A673 (cell line): ENCODE data around the gene OTOP1. TPM values are rescaled to one million over a fixed set of nuclear protein-coding genes. Genes with fewer than 3 reads are reported as not detected.

Experiments used
- BruUV-seq: library from RNA; stranded (reverse); fragments of 400-500 nt; replicated peaks from 2 replicates; lab custom pipeline; 2021; lab: Mats Ljungman, UMichigan
- CTCF ChIA-PET: fragments of 300-600 bp; sonication (Branson Sonifier 250); formaldehyde crosslinking; loops from one replicate; lab custom pipeline; 2022; ENCODE audit warnings: antibody characterized with exemption; lab: Charles Lee
- POLR2A ChIA-PET: fragments of 300-600 bp; sonication (Branson Sonifier 250); formaldehyde crosslinking; loops from one replicate; lab custom pipeline; 2022; ENCODE audit warnings: antibody characterized with exemption; ENCODE audit not compliant: low non-redundant PET; lab: Charles Lee
- DNase-seq: peaks from one replicate; pipeline ENCODE4 v3.0.0-alpha.2; 2015; ENCODE audit warnings: low spot score
- H3K27ac ChIP-seq: fragments of 200-600 bp; sonication (generic); 2 replicates; pipeline ENCODE4 v1.5.1; 2016; ENCODE audit warnings: mixed run types, low read depth, mild to moderate bottlenecking, mixed read lengths, antibody characterized with exemption, low read length; ENCODE audit not compliant: poor library complexity, severe bottlenecking
- H3K27me3 ChIP-seq: fragments of 200-600 bp; sonication (generic); replicated peaks from 2 replicates; pipeline ENCODE4 v1.6.1; 2017; ENCODE audit warnings: mixed run types, low read depth, mild to moderate bottlenecking, mixed read lengths, antibody characterized with exemption, low read length; ENCODE audit not compliant: insufficient read depth, poor library complexity
- H3K36me3 ChIP-seq: fragments of 200-600 bp; sonication (generic); 2 replicates; pipeline ENCODE4 v1.6.1; 2016; ENCODE audit warnings: mixed run types, mild to moderate bottlenecking, mixed read lengths, antibody characterized with exemption, low read length; ENCODE audit not compliant: insufficient read depth, poor library complexity, severe bottlenecking
- H3K4me1 ChIP-seq: fragments of 200-600 bp; sonication (generic); 2 replicates; pipeline ENCODE4 v1.6.1; 2017; ENCODE audit warnings: mixed run types, mild to moderate bottlenecking, mixed read lengths, antibody characterized with exemption, low read length; ENCODE audit not compliant: insufficient read depth, poor library complexity, severe bottlenecking
- H3K4me3 ChIP-seq: fragments of 200-600 bp; sonication (generic); 2 replicates; pipeline ENCODE4 v1.5.1; 2016; ENCODE audit warnings: low read depth, mixed run types, mild to moderate bottlenecking, mixed read lengths, low read length; ENCODE audit not compliant: poor library complexity, severe bottlenecking
- H3K9me3 ChIP-seq: fragments of 200-600 bp; sonication (generic); 2 replicates; pipeline ENCODE4 v1.6.1; 2016; ENCODE audit warnings: mixed run types, low read depth, mild to moderate bottlenecking, mixed read lengths, antibody characterized with exemption, low read length; ENCODE audit not compliant: poor library complexity, severe bottlenecking
- EZH2 ChIP-seq: fragments of 200-600 bp; sonication (generic); IDR thresholded peaks from 2 replicates; pipeline ENCODE4 v1.6.1; 2017; ENCODE audit warnings: borderline replicate concordance, low read depth, mild to moderate bottlenecking, mixed read lengths, antibody characterized with exemption, low read length; ENCODE audit not compliant: poor library complexity, severe bottlenecking
- intact Hi-C: fragments of 100-400 bp; cut with micrococcal nuclease; formaldehyde crosslinking; loops from one replicate; pipeline ENCODE4 v1.10.0; 2022; ENCODE audit not compliant: unreplicated experiment
- total RNA-seq: library from RNA; stranded (reverse); gene quantifications from 2 replicates; pipeline ENCODE4 v1.2.3, GENCODE V29; 2021
- TF ChIP-seq, protein P1 (sequence below): fragments of 300-800, 200-600 bp; sonication (generic); conservative IDR thresholded peaks from 2 replicates; pipeline ENCODE4 v1.5.1; 2017; ENCODE audit warnings: low read depth, mild to moderate bottlenecking, antibody characterized with exemption, low read length, moderate library complexity, mixed read lengths

OTOP1 gene
- total RNA-seq, 1 experiment from 2014 or later, result not detected

GRCh38 chr4:4233610-4234009 lies 6.9 kb upstream of the OTOP1 start:
- no peaks in the 10 kb centered on the region for H3K4me1 ChIP-seq
- TF ChIP-seq, protein P1, sequence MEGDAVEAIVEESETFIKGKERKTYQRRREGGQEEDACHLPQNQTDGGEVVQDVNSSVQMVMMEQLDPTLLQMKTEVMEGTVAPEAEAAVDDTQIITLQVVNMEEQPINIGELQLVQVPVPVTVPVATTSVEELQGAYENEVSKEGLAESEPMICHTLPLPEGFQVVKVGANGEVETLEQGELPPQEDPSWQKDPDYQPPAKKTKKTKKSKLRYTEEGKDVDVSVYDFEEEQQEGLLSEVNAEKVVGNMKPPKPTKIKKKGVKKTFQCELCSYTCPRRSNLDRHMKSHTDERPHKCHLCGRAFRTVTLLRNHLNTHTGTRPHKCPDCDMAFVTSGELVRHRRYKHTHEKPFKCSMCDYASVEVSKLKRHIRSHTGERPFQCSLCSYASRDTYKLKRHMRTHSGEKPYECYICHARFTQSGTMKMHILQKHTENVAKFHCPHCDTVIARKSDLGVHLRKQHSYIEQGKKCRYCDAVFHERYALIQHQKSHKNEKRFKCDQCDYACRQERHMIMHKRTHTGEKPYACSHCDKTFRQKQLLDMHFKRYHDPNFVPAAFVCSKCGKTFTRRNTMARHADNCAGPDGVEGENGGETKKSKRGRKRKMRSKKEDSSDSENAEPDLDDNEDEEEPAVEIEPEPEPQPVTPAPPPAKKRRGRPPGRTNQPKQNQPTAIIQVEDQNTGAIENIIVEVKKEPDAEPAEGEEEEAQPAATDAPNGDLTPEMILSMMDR, result no peak
- TF ChIP-seq EZH2, result no peak
- BruUV-seq, result no TSS peak
- no peak overlapping the region for H3K27ac ChIP-seq
- POLR2A ChIA-PET, result no interaction called here
- intact Hi-C loops, result no loop called here
- DNase-seq, result no peak
- H3K4me3 ChIP-seq, result no peak overlapping the region
- H3K9me3 ChIP-seq, result peaks cover 3% of the 10 kb centered on the region
- CTCF ChIA-PET, result no interaction called here
- peaks cover 14% of the 10 kb centered on the region for H3K27me3 ChIP-seq
- H3K36me3 ChIP-seq, result peaks cover 8% of the 10 kb centered on the region

DNA sequence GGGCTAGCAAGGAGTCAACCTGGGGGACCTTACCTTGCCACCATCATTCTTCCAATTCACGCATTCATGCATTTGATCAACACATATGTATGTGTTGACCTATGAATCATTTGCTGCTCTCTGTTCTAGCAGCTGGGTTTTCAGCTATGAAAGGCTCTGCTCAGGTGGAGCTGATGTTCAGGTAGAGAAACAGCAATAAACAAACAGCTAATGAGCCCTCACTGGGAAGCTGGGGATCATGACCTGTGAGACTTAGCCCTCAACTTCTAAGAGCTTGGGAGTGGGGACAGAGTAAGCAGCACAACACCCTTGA lies 1.6 kb upstream of the OTOP1 start:
- Histone ChIP-seq H3K4me1 (no peaks in the 10 kb centered on the region), H3K27ac (no peak overlapping the region), H3K4me3 (no peak overlapping the region), H3K36me3 (no peaks in the 10 kb centered on the region), H3K9me3 (no peaks in the 10 kb centered on the region), H3K27me3 (peaks cover 62% of the 10 kb centered on the region)
- TF ChIP-seq, protein P1, result no peak
- TF ChIP-seq EZH2, result no peak
- no TSS peak for BruUV-seq
- CTCF ChIA-PET, result no interaction called here
- no peak for DNase-seq
- intact Hi-C loops, result no loop called here
- POLR2A ChIA-PET, result no interaction called here

GRCh38 chr4:4227510-4228355 lies 1.0 kb upstream of the OTOP1 start:
- no peak for DNase-seq
- ChIA-PET POLR2A (no interaction called here), CTCF (no interaction called here)
- Histone ChIP-seq H3K9me3 (no peaks in the 10 kb centered on the region), H3K4me3 (no peak overlapping the region), H3K4me1 (no peaks in the 10 kb centered on the region), H3K27ac (no peak overlapping the region), H3K36me3 (no peaks in the 10 kb centered on the region), H3K27me3 (peaks cover 65% of the 10 kb centered on the region)
- BruUV-seq, result no TSS peak
- intact Hi-C loops, result no loop called here
- peak; percentile 84 for TF ChIP-seq EZH2
- TF ChIP-seq, protein P1, result no peak
